Measurements from ENCODE around the gene PROC. TPM values are rescaled to one million over a fixed set of nuclear protein-coding genes. Genes with fewer than 3 reads are reported as not detected.

The PROC gene
- total RNA-seq, 1 experiment from 2014 or later: 0.58 TPM

DNA sequence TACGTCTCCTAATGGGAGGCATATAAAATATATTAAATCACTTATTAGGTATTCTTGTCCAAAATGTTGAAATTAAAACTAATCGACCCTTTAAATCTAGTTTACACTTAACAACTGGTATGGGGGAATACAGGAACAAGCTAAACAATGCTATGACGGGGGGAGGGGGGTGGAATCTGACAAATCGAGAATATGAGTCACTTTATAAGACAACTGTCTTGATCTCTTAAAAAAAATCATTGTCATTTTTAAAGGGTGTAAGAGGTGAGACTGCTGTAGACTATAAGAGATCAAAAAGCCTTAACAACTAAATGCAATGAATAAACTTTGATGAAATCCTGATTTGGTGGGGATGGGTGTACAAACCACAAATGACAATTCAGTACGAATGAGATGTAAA, 36.5 kb upstream of the PROC start:
- Histone ChIP-seq H3K9me2 (replicated peaks; ENCODE audit: low read length) (no peaks in the 10 kb centered on the region), H3K9me3 (ENCODE audit: low read length) (no peaks in the 10 kb centered on the region), H3F3A (ENCODE audit: low read length, unreplicated experiment) (no peaks in the 10 kb centered on the region), H3K27me3 (ENCODE audit: low read length) (no peaks in the 10 kb centered on the region), H3K36me3 (ENCODE audit: low read depth, low read length) (no peaks in the 10 kb centered on the region), H2AFZ (ENCODE audit: low read length) (no peak overlapping the region), H3K27ac (ENCODE audit: low read length) (no peak overlapping the region), H3K79me2 (ENCODE audit: low read length) (peaks cover 97% of the 10 kb centered on the region), H3K4me3 (ENCODE audit: low read length) (no peak overlapping the region), H3K4me2 (ENCODE audit: low read length) (peak overlapping the region; percentile 17; the same call in 1 of the 2 replicates), H3K9ac (ENCODE audit: low read length) (no peak overlapping the region), H4K20me1 (ENCODE audit: low read length) (peaks cover 50% of the 10 kb centered on the region), H3K4me1 (ENCODE audit: insufficient read depth, low read length) (peaks cover 29% of the 10 kb centered on the region)
- intact Hi-C loops (cut with micrococcal nuclease): loop anchor here (5.0 to 10.0 kb wide), 2 partner anchors 54 to 157 kb away; partner anchors contain the start of gene CYP27C1
- ATAC-seq: peak; percentile 30; the same call in 1 of the 2 replicates
- TF ChIP-seq, protein P1, sequence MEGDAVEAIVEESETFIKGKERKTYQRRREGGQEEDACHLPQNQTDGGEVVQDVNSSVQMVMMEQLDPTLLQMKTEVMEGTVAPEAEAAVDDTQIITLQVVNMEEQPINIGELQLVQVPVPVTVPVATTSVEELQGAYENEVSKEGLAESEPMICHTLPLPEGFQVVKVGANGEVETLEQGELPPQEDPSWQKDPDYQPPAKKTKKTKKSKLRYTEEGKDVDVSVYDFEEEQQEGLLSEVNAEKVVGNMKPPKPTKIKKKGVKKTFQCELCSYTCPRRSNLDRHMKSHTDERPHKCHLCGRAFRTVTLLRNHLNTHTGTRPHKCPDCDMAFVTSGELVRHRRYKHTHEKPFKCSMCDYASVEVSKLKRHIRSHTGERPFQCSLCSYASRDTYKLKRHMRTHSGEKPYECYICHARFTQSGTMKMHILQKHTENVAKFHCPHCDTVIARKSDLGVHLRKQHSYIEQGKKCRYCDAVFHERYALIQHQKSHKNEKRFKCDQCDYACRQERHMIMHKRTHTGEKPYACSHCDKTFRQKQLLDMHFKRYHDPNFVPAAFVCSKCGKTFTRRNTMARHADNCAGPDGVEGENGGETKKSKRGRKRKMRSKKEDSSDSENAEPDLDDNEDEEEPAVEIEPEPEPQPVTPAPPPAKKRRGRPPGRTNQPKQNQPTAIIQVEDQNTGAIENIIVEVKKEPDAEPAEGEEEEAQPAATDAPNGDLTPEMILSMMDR (conservative IDR thresholded peaks at IDR 0.05; ENCODE audit: low read depth, low read length): no peak
- TF ChIP-seq EZH2 (IDR thresholded peaks at IDR 0.05; ENCODE audit: low read length, unreplicated experiment) (no peak), EZH2phosphoT487 (IDR thresholded peaks at IDR 0.05; ENCODE audit: borderline replicate concordance, low read length) (no peak)
- ChIA-PET POLR2A (ENCODE audit: unreplicated experiment) (interaction anchor here (0.6 kb wide), 1 partner anchor 17 kb away, joined by 3 read pairs; no protein-coding TSS in a partner anchor), CTCF (no interaction called here)
- DNase-seq: no peak
- no TSS peak for BruUV-seq (replicated peaks)

DNA sequence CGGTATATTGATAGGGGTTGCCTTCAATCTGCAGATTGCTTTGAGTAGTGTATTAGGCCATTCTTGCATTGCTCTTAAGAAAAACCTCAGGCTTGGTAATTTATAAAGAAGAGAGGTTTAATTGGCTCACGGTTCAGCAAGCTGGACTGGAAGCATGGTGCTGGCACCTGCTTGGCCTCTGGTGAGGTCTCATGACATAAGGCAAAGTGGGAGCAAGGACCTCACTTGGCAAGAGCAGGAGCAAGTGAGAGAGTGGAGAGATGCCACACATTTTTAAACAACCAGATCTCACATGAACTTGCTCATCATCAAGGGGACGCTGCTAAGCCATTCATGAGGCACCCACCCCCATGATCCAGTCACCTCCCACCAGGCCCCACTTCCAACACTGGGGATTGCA, 35.4 kb upstream of the PROC start:
- no peak overlapping the region for H3K9ac ChIP-seq (ENCODE audit: low read length)
- H2AFZ ChIP-seq (ENCODE audit: low read length): no peak overlapping the region
- POLR2A ChIA-PET (ENCODE audit: unreplicated experiment): no interaction called here
- H3K27ac ChIP-seq (ENCODE audit: low read length): no peak overlapping the region
- no peaks in the 10 kb centered on the region for H3F3A ChIP-seq (ENCODE audit: low read length, unreplicated experiment)
- H3K9me2 ChIP-seq (replicated peaks; ENCODE audit: low read length): no peaks in the 10 kb centered on the region
- no peaks in the 10 kb centered on the region for H3K27me3 ChIP-seq (ENCODE audit: low read length)
- H4K20me1 ChIP-seq (ENCODE audit: low read length): peaks cover 45% of the 10 kb centered on the region
- peaks cover 29% of the 10 kb centered on the region for H3K4me1 ChIP-seq (ENCODE audit: insufficient read depth, low read length)
- DNase-seq (no peak), ATAC-seq (no peak)
- no peak overlapping the region for H3K4me3 ChIP-seq (ENCODE audit: low read length)
- H3K4me2 ChIP-seq (ENCODE audit: low read length): no peak overlapping the region
- BruUV-seq (replicated peaks): no TSS peak
- H3K9me3 ChIP-seq (ENCODE audit: low read length): no peaks in the 10 kb centered on the region
- CTCF ChIA-PET: no interaction called here
- TF ChIP-seq EZH2 (IDR thresholded peaks at IDR 0.05; ENCODE audit: low read length, unreplicated experiment): no peak
- TF ChIP-seq, protein P1 (conservative IDR thresholded peaks at IDR 0.05; ENCODE audit: low read depth, low read length): no peak
- no peak for TF ChIP-seq EZH2phosphoT487 (IDR thresholded peaks at IDR 0.05; ENCODE audit: borderline replicate concordance, low read length)
- no peaks in the 10 kb centered on the region for H3K36me3 ChIP-seq (ENCODE audit: low read depth, low read length)
- intact Hi-C loops (cut with micrococcal nuclease): loop anchor here (5.0 to 10.0 kb wide), 2 partner anchors 56 to 158 kb away; partner anchors contain the start of gene CYP27C1
- peaks cover 91% of the 10 kb centered on the region for H3K79me2 ChIP-seq (ENCODE audit: low read length)

DNA sequence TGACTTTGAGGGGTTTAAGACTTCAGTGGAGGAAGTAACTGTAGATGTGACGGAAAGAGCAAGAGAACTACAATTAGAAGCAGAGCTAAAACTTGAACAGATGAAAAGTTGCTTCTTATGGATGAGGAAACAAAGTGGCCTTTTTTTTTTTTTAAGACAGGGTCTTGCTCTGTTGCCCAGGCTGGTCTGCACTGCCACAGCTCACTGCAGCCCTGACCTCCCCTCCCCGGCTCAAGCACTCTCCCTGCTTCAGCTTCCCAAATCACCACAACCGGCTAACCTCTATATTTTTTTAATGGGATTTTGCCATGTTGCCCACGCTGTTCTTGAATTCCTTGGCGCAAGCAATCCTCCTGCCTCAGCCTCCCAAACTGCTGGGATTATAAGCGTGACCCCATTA, 33.7 kb upstream of the PROC start:
- Histone ChIP-seq H3K27me3 (ENCODE audit: low read length) (no peaks in the 10 kb centered on the region), H3K36me3 (ENCODE audit: low read depth, low read length) (no peaks in the 10 kb centered on the region), H3K9me3 (ENCODE audit: low read length) (no peaks in the 10 kb centered on the region), H3K4me1 (ENCODE audit: insufficient read depth, low read length) (peaks cover 39% of the 10 kb centered on the region), H3K27ac (ENCODE audit: low read length) (no peak overlapping the region), H3K9ac (ENCODE audit: low read length) (no peak overlapping the region), H3K4me2 (ENCODE audit: low read length) (peak overlapping the region; percentile 95; the same call in 1 of the 2 replicates), H2AFZ (ENCODE audit: low read length) (no peak overlapping the region), H3K79me2 (ENCODE audit: low read length) (peaks cover 75% of the 10 kb centered on the region), H3F3A (ENCODE audit: low read length, unreplicated experiment) (no peaks in the 10 kb centered on the region), H4K20me1 (ENCODE audit: low read length) (peaks cover 43% of the 10 kb centered on the region), H3K9me2 (replicated peaks; ENCODE audit: low read length) (no peaks in the 10 kb centered on the region), H3K4me3 (ENCODE audit: low read length) (no peak overlapping the region)
- intact Hi-C loops (cut with micrococcal nuclease): loop anchor here (5.0 to 10.0 kb wide), 2 partner anchors 57 to 160 kb away; partner anchors contain the start of gene CYP27C1
- TF ChIP-seq, protein P1 (conservative IDR thresholded peaks at IDR 0.05; ENCODE audit: low read depth, low read length): no peak
- TF ChIP-seq EZH2phosphoT487 (IDR thresholded peaks at IDR 0.05; ENCODE audit: borderline replicate concordance, low read length) (no peak), EZH2 (IDR thresholded peaks at IDR 0.05; ENCODE audit: low read length, unreplicated experiment) (no peak)
- no TSS peak for BruUV-seq (replicated peaks)
- ChIA-PET CTCF (no interaction called here), POLR2A (ENCODE audit: unreplicated experiment) (no interaction called here)
- ATAC-seq (no peak), DNase-seq (no peak)

Measured in PC-3 (cell line).